HG02678 (cell line): ENCODE measurements around the gene B2M.
"Not testable (repeated sequence)": the region's sequence is repeated elsewhere in the genome, so short reads cannot be mapped to it uniquely, and the experiment has no call there.

Source experiments
- ATAC-seq: cut with Tn5 transposase; IDR thresholded peaks from one replicate; pipeline ENCODE4 v1.9.1; 2021; ENCODE audit warnings: mild to moderate bottlenecking, moderate library complexity; ENCODE audit not compliant: unreplicated experiment

Gene B2M

DNA sequence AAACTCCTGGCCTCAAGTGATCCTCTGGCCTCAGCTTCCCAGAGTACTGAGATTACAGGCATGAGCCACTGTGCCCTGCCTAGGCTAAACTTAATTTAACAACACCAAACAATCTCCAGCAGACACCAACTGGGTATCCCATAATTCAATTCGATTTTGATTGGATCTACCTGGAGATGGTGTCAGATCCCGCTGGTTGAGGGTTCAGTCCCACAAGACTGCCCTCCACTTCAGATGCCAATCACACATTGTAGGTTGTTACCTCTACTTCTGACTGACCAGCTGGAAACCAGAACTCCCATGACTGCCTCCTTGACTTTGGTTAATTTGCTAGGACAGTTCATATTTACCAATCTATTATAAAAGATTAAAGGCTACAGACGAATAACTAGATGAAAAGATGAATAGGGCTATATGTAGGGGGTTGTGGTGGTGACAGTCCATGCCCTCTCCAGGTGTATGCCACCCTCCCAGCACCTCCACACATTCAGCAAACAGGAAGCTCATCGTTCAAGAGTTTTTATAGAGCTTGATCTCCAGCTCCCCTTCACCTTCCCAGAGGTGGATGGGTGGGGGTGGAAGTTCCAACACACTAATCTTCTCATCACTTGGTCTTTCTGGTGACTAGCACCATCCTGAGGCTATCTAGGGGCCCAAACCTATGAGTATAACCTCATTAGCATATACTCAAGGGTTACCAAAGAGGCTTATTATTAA, 9.3 kb downstream of the B2M start:
- ATAC-seq, result no peak

- no peak for ATAC-seq
Observed at GRCh38 chr15:44722011-44722410, 10.7 kb downstream of the B2M start.

- no peak for ATAC-seq
Observed at GRCh38 chr15:44726136-44726535, 14.8 kb downstream of the B2M start.

DNA sequence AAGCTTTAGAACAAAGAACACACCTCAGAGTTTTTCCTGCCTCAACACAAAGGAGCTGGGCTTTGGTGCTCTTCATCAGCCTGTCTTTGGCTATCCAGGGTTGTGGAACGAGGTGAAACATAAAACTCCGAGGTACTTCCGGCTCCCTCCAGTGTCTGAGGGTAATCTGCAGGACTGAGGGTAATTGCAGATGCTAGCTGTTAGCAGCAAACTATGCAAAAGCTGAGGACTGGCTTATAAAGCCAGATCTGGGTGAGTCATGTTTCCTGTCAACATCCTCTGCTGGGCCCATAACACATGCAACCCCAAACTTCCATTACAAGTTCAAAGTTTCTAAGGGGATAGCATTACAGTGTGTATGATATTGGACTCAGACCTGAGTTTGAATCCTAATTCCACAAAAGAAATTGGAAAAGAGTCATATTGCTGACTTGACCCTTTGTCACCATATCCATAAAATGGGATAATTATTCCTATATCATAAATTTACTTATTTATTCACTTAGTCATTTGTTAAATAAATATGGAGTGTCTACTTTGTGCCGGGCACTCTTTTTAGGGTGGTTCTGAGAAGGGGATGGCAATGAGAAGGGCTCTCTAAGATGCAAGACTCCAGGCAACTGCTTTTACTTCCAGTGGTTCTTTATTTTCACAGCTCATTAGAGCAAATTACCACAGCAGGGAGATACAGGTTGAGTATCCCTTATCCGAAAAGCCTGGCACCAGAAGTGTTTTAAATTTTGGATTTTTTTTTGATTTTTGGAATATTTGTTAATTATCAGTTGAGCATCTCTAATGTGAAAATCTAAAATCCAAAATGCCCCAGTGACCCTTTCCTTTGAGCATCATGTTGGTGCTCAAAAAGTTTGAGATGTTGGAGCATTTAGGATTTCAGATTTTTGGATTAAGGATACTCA, 15.5 kb downstream of the B2M start:
- ATAC-seq, result peak; percentile 41

DNA sequence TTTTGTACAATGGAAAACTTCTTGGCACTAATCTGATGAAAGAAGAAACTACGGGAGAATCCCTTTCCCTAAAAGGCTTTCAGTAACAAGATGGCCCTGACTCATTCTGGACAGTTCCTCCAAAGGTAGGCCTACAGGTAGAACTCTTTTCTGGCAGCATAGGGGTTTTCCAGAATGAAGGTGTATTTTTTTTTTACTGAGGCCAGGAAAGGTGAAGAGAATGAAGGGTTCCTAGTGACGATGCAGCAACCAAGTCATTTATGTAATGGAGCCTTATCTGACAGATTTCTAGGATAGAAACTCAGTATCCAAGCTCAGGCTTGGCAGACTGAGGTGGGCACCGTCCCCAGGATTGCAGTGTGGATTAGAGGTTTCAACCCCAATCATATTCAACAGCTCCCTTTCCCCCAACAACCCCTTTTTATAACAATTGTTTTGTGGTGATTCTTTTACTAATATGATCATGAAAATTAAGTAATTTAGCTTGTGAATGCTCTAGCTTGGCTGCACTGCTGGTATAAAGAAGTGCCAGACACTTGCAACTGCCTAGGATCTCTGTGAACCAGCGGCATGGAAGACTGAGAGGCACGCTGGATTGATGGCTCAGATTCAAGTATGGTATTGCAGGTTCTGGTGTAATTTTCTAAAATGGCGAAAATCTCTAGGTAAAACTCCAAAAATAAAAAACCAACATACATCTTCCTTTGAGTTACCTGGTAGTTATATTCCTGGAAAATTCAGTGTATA, 16.3 kb downstream of the B2M start:
- no peak for ATAC-seq

DNA sequence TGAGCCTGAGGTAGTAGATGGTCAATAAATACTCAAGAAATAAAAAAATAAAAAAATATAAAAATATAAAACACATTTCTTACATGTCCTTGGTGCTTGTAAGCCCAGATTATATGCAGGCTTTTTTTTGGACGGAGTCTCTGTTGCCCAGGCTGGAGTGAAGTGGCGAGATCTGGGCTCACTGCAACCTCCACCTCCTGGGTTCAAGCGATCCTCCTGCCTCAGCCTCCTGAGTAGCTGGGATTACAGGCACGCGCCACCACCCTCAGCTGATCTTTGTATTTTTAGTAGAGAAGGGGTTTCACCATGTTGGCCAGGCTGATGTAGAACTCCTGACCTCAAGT, 16.9 kb downstream of the B2M start:
- ATAC-seq, result not testable (repeated sequence)

DNA sequence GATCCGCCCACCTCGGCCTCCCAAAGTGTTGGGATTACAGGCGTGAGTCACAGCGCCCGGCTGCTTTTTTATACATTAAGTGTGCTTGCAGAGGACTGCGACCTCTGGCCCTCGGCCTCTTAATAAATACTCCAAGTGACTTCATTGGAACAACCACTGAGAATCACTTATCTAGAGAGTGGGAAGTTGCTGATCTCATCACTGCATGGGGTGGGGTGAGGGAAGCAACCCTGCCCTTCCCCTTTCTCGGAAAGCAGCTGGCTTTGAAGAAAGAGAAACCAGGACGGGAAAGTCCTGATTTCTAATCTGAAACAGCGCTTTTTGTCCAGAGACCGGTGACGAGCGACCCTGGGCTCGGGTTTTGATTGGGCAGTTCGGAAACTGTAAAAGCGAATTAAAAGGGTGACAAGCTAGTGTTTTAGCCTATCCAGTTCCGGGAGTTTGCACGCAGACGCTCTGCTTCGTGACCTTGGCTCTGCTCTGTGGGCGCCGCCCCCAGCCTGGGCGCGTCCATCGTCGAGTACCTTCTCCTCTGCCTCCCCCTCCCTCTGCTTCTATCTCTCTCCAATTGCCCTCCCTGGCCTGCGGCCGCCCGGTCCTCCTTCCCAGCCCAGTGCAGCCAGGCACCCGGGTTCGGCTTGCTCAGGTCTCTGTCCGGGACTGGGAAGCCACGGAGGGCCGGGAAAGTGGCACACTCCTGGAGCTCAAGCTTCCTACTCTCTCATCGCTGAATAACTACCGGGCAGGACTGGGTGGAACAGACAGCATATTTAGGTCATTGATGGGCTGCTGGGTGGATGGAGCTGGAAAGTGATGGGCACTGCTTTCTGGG, 17.5 kb downstream of the B2M start:
- ATAC-seq, result peak; percentile 76

DNA sequence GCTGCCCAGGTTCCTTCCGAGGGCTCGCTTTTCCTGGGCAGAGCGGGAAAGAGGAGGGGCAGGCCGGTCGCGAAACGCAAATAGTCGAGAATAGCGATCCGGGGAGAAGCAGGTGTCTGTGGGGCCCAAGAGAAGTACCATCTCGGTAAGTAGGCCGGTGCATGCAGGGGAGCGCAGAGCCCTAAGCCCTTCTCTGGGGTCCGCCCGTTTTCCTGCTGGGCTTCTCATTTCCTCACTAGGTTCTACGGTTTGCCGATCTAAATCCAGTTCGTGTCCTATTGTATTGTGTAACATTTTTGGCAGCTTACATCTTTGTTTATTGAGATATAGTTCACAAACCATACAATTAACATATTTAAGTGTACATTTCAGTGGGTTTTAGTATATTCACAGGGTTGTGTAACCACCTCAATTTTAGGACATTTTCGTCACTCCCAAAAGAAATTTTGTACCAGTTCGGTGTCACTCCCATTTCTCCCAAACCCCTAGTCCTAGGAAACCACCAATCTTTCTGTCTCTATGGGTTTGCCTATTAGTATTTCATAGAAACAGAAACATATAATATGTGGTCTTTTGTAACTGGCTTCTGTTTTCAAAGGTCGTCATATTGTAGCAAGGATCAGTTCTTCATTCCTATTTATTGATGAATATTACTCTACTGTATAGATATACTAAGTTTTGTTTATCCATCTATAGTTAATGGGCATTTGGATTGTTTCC, 18.3 kb downstream of the B2M start:
- ATAC-seq, result peak; percentile 2

GRCh38 chr15:44734839-44735481, 23.6 kb downstream of the B2M start:
- no peak for ATAC-seq

DNA sequence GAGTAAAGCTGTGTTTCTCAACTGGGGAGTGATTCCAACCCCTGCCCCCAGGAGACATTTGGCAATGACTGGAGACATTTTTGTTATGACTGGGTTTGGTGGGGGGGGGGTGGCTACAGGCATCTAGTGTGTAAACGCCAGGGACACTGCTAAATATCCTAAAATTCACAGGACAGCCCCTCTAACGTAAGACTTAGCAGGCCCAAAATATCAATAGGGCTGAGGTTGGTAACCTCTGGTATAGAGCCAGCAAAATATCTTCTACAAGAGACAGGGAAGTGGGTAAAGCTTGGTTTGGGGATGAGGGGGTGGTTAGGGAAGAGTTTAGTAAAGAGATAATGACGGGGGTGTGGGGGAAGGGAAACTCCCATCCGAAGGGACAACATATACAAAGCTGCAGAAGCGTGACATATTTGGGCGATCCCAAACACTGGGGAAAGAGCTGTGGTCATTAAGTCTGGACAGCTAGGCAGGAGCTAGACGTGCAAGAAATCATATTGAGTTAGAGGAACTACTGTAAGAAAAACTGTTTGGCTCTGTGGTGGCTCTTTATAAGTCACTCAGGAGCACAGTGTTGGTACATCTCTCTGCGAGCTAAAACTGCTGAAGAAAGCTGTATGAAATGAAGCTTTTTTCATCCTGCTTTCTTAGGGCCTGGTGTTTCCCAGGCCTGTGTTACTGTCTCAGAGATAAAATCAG, 24.3 kb downstream of the B2M start:
- ATAC-seq, result peak; percentile 49

DNA sequence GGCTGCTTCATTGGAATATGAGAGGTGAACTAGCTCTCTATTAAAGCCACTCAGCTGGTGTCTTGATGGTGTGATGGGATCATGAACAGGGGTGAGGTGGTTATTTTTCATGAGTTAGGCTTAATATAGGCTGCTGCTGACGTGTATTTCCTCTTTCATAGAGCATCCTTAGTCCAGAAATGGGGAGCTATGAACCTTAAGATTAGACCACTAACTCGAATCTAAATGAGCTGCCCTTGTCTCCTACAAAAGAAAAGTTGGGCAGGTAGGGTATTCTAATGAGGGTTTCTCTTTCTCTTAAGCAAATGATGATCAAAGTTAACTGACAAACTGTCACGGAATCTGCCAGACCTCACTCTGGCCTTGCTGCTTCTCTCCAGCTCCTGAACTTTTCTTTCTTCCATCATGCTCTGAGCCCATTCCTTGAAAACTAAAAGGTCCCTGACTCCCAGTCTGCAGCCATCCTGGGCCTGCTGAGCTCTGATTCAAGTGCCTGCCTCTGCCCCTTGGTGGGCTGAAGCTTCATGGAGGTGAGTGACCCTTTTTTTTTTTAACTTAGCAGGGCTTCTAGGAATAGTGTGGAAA, 25.0 kb downstream of the B2M start, which contains the start of gene TRIM69:
Gene TRIM69 (plus strand): TSS at position 348 of the 585 bp plus-strand sequence. CDS start 177 bp downstream, at position 525.
- ATAC-seq, result peak; percentile 41

DNA sequence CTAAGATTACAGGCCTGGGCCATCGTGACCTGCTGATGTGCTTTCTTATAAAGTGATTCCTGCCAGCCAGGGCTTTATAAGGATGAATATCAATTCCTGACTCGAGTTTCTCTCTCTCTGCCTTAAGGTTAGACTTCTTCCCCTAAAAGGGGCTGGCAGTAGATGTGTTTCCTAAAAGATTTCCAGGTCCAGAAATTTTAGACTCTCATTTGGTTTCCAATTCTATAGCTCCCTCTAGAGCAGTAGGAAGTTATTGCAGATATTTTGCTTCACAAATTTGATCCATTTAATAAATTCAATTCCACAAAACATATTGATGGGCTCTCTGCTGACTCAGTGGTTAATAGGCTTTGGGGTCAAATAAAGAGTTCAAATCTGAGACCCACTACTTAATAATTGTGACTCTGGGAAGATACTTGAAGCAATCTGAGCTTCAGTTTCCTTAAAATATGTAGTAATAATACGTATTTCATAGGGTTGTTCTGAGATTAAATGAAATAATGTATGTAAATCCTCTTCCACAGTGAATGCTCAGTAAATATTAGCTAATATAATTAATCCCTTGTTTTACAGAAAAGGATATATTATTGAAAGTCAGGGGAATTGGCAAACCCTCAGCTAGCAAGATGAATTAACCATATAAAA, 27.1 kb downstream of the B2M start:
- ATAC-seq, result no peak

DNA sequence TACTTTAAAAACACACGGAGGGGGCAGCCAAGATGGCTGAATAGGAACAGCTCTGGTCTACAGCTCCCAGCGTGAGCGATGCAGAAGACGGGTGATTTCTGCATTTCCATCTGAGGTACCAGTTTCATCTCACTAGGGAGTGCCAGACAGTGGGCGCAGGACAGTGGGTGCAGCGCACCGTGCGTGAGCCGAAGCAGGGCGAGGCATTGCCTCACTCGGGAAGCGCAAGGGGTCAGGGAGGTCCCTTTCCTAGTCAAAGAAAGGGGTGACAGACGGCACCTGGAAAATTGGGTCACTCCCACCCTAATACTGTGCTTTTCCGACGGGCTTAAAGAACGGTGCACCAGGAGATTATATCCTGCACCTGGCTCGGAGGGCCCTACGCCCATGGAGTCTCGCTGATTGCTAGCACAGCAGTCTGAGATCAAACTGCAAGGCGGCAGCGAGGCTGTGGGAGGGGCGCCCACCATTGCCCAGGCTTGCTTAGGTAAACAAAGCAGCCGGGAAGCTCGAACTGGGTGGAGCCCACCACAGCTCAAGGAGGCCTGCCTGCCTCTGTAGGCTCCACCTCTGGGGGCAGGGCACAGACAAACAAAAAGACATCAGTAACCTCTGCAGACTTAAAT, 28.0 kb downstream of the B2M start:
- not testable (repeated sequence) for ATAC-seq

DNA sequence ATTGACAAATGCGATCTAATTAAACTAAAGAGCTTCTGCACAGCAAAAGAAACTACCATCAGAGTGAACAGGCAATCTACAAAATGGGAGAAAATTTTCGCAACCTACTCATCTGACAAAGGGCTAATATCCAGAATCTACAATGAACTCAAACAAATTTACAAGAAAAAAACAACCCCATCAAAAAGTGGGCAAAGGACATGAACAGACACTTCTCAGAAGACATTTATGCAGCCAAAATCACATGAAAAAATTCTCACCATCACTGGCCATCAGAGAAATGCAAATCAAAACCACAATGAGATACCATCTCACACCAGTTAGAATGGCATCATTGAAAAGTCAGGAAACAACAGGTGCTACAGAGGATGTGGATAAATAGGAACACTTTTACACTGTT, 32.1 kb downstream of the B2M start:
- ATAC-seq, result not testable (repeated sequence)

DNA sequence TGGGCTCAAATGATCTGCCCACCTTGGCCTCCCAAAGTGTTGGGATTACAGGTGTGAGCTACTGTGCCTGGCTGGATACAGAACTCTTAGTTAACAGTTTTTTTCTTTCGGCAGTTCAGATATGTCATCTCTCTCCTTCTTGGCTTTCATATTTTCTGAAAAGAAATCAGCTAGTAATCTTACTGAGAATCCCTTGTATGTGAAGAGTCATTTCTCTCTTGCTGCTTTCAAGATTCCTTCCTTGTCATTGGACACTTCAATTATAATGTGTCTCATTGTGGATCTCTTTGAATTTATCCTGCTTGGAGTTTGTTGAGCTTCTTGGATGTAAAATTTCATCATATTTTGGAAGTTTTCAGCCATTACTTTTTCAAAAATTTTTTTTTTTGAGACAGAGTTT, 42.0 kb downstream of the B2M start:
- ATAC-seq, result no peak

GRCh38 chr15:44763187-44763586, 51.9 kb downstream of the B2M start:
- ATAC-seq, result no peak

GRCh38 chr15:44763848-44764247, 52.5 kb downstream of the B2M start:
- no peak for ATAC-seq
